Esophagus squamous epithelium (tissue), 4 donors: Measurements from ENCODE around the gene GLYATL1.

ENCODE experiments used
- CTCF ChIP-seq, 6 experiments: fragments of 450-650 bp in 4 of 6; fragments of 200-600 bp in 2 of 6; sonication (generic) in 2 of 6; IDR thresholded peaks; one replicate each; pipeline ENCODE4 v1.5.1; 2016 to 2019; ENCODE audit warnings: antibody characterized with exemption in 6 of 6, mild to moderate bottlenecking in 4 of 6, moderate library complexity in 4 of 6
- POLR2A ChIP-seq, 4 donors: fragments of 450-650 bp; IDR thresholded peaks; one replicate each; pipeline ENCODE4 v1.6.1; 2017; ENCODE audit warnings: antibody characterized with exemption in 4 of 4, mild to moderate bottlenecking in 4 of 4, moderate library complexity in 3 of 4

GRCh38 chr11:58998480-58999290, 59.4 kb downstream of the GLYATL1 start:
- no peak for TF ChIP-seq CTCF (IDR thresholded peaks at IDR 0.05)
- TF ChIP-seq POLR2A (IDR thresholded peaks at IDR 0.05) = no peak
